Measurements from ENCODE around the gene DDX5. TPM values are rescaled to one million over a fixed set of nuclear protein-coding genes. Genes with fewer than 3 reads are reported as not detected.

Gene DDX5
- total and polyA plus RNA-seq, 2 donors (not counting 3 experiments of a cell fraction or from before 2014, with no cell fraction given), result 1,027 to 2,040 TPM

DNA sequence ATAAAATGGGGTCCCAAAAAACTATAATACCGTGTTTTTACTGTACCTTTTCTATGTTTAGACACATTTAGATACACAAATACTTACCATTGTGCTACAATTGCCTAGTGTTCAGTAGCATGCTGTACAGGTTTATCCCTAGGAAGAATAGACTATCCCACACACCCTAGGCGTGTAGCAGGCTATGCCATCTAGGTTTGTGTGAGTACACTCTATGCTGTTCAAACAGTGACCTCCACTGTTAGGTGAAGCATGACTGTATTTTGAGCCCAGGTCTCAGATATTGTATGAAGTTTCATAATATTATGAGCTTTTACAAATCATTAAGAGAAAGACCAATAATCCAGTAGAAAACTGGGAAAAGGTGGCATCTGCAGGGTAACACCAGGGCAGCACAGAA is 33.5 kb downstream of the DDX5 start:
- Histone ChIP-seq H3K9ac (replicated peaks; ENCODE audit: extremely low read depth, insufficient read depth, low read length) (no peak overlapping the region), H3K36me3 (ENCODE audit: control insufficient read depth in 2 of 2, extremely low read depth in 1 of 2, insufficient read depth in 2 of 2, low read length in 2 of 2) (peaks cover 0 to 2% of the 10 kb centered on the region in 2 experiments), H3K79me2 (ENCODE audit: control insufficient read depth, insufficient read depth, low read length) (no peaks in the 10 kb centered on the region), H3K4me1 (ENCODE audit: control insufficient read depth, extremely low read depth, insufficient read depth, low read length) (no peaks in the 10 kb centered on the region), H4K20me1 (replicated peaks; ENCODE audit: control insufficient read depth, extremely low read depth, insufficient read depth, low read length) (no peaks in the 10 kb centered on the region), H3K27ac (ENCODE audit: insufficient read depth, low read depth, low read length) (no peak overlapping the region), H2AFZ (ENCODE audit: low read depth, low read length) (no peak overlapping the region), H3K27me3 (ENCODE audit: control insufficient read depth in 2 of 2, insufficient read depth in 2 of 2, low read length in 2 of 2) (no peaks in the 10 kb centered on the region), H3K9me1 (replicated peaks; ENCODE audit: control insufficient read depth, extremely low read depth, insufficient read depth, low read length) (no peaks in the 10 kb centered on the region), H3K9me3 (replicated peaks; ENCODE audit: control insufficient read depth, insufficient read depth, low read length) (no peaks in the 10 kb centered on the region), H3K4me3 (replicated peaks in 1 of 3; ENCODE audit: insufficient read depth in 1 of 3, low read depth in 1 of 3, low read length in 3 of 3) (no peak overlapping the region), H3K4me2 (ENCODE audit: insufficient read depth, low read length) (no peak overlapping the region)
- intact Hi-C loops (cut with micrococcal nuclease), result no loop called here
- POLR2A ChIA-PET, result no interaction called here
- DNase-seq (ENCODE audit: low read depth, low spot score) (no peak), FAIRE-seq (no peak)
- no TSS peak for BruUV-seq (replicated peaks)
- CTCF ChIA-PET, result interaction anchor here (0.7 to 10.9 kb wide), 3 partner anchors 12 to 43 kb away, joined by 3 to 78 read pairs (median 3); no protein-coding TSS in a partner anchor
- TF ChIP-seq POLR2AphosphoS5 (IDR thresholded peaks at IDR 0.05; ENCODE audit: insufficient read depth, low read depth, low read length), result no peak
- TF ChIP-seq EZH2 (IDR thresholded peaks at IDR 0.05; ENCODE audit: borderline replicate concordance, low read depth, low read length, severe bottlenecking), result no peak
- no peak for TF ChIP-seq FOS (IDR thresholded peaks at IDR 0.05; ENCODE audit: borderline replicate concordance, insufficient read depth, low read length)
- no peak for TF ChIP-seq POLR2A (IDR thresholded peaks at IDR 0.05; ENCODE audit: low read depth, low read length)
- no peak for TF ChIP-seq GATA2 (IDR thresholded peaks at IDR 0.05; ENCODE audit: insufficient read depth, insufficient read length, low read depth, low read length)
- TF ChIP-seq, protein P1, sequence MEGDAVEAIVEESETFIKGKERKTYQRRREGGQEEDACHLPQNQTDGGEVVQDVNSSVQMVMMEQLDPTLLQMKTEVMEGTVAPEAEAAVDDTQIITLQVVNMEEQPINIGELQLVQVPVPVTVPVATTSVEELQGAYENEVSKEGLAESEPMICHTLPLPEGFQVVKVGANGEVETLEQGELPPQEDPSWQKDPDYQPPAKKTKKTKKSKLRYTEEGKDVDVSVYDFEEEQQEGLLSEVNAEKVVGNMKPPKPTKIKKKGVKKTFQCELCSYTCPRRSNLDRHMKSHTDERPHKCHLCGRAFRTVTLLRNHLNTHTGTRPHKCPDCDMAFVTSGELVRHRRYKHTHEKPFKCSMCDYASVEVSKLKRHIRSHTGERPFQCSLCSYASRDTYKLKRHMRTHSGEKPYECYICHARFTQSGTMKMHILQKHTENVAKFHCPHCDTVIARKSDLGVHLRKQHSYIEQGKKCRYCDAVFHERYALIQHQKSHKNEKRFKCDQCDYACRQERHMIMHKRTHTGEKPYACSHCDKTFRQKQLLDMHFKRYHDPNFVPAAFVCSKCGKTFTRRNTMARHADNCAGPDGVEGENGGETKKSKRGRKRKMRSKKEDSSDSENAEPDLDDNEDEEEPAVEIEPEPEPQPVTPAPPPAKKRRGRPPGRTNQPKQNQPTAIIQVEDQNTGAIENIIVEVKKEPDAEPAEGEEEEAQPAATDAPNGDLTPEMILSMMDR (IDR thresholded peaks at IDR 0.05; ENCODE audit: extremely low read depth in 1 of 2, insufficient read depth in 1 of 2, low read depth in 1 of 2, low read length in 2 of 2), result no peak
- no peak for TF ChIP-seq JUN (IDR thresholded peaks at IDR 0.05; ENCODE audit: borderline replicate concordance, insufficient read depth, insufficient read length, low read depth)
- no peak for TF ChIP-seq MYC (IDR thresholded peaks at IDR 0.05; ENCODE audit: low read depth, low read length)
- TF ChIP-seq, protein P2, sequence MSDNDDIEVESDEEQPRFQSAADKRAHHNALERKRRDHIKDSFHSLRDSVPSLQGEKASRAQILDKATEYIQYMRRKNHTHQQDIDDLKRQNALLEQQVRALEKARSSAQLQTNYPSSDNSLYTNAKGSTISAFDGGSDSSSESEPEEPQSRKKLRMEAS (IDR thresholded peaks at IDR 0.05; ENCODE audit: insufficient read depth, insufficient read length), result no peak
- dilution Hi-C loops (cut with MboI; ENCODE audit: extremely low pct_ligation_motif_present, low sequenced_read_pairs), result no loop called here

Data from endothelial cell of umbilical vein (primary cell).